Progenitor cell of endocrine pancreas (in vitro differentiated cells): ENCODE results near the gene THPO. TPM values are rescaled to one million over a fixed set of nuclear protein-coding genes. Genes with fewer than 3 reads are reported as not detected.

ENCODE experiments used
- DNase-seq: peaks from one replicate; pipeline ENCODE4 v3.0.0; 2021; ENCODE audit warnings: low spot score; ENCODE audit not compliant: unreplicated experiment
- H3K27ac Mint-ChIP-seq: 2 replicates; pipeline ENCODE4 v1.8.0; 2021; ENCODE audit warnings: mild to moderate bottlenecking, moderate library complexity, mixed read lengths
- H3K27me3 Mint-ChIP-seq: 2 replicates; pipeline ENCODE4 v1.8.0; 2021; ENCODE audit warnings: mixed read lengths
- H3K36me3 Mint-ChIP-seq: 2 replicates; pipeline ENCODE4 v1.8.0; 2022; ENCODE audit warnings: mixed read lengths; ENCODE audit not compliant: insufficient read depth
- H3K4me1 Mint-ChIP-seq: 2 replicates; pipeline ENCODE4 v1.8.0; 2021; ENCODE audit warnings: low read depth, mixed read lengths
- H3K4me3 Mint-ChIP-seq: 2 replicates; pipeline ENCODE4 v1.8.0; 2021; ENCODE audit warnings: low read depth, mild to moderate bottlenecking, moderate library complexity, mixed read lengths
- H3K9me3 Mint-ChIP-seq: 2 replicates; pipeline ENCODE4 v1.8.0; 2021; ENCODE audit warnings: low read depth, mixed read lengths
- total RNA-seq: library from RNA; stranded (reverse); gene quantifications from 2 replicates; pipeline ENCODE4 v1.2.1, GENCODE V29; 2021
- TF ChIP-seq, protein P1 (sequence below): fragments of 200-600 bp; sonication (generic); IDR thresholded peaks from one replicate; pipeline ENCODE4 v1.5.0; 2021; ENCODE audit warnings: antibody characterized with exemption, mild to moderate bottlenecking; ENCODE audit not compliant: unreplicated experiment

The THPO gene
- total RNA-seq, 1 donor from 2014 or later, result 7.1 TPM

DNA sequence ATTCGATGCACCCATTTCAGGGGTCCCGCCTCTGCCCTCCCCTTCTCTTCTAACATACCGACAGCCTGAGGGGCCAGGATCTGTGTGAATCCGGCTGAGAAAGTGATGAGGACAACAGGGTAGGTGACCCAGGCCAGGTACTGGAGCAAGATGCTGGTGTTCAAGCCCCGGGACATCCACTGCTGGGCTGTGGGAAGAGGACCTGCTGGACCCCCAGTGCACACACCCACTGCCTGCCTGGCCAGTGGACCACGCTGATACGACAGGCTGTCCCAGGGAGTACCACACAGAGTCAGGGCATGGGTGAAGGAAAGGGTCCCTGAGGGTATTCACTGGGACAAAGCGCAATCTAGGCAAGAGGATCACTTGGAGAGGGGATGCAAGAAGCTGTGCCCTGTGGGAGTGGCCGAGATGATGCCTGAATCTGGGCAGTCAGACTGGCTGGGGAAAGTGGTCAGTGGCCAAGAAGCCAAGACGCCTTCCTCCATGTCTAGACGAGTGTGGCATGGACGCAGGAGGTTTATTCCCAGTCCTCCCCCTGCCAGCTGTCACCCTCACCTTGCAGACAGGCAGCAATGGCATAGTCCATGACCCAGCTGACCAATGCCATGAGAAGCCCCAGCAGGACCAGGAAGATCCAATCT is 19.8 kb downstream of the THPO start:
- H3K4me3 Mint-ChIP-seq, result no peak overlapping the region
- H3K27ac Mint-ChIP-seq, result no peak overlapping the region
- TF ChIP-seq, protein P1, sequence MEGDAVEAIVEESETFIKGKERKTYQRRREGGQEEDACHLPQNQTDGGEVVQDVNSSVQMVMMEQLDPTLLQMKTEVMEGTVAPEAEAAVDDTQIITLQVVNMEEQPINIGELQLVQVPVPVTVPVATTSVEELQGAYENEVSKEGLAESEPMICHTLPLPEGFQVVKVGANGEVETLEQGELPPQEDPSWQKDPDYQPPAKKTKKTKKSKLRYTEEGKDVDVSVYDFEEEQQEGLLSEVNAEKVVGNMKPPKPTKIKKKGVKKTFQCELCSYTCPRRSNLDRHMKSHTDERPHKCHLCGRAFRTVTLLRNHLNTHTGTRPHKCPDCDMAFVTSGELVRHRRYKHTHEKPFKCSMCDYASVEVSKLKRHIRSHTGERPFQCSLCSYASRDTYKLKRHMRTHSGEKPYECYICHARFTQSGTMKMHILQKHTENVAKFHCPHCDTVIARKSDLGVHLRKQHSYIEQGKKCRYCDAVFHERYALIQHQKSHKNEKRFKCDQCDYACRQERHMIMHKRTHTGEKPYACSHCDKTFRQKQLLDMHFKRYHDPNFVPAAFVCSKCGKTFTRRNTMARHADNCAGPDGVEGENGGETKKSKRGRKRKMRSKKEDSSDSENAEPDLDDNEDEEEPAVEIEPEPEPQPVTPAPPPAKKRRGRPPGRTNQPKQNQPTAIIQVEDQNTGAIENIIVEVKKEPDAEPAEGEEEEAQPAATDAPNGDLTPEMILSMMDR, result no peak
- peaks cover 9% of the 10 kb centered on the region for H3K36me3 Mint-ChIP-seq
- H3K9me3 Mint-ChIP-seq, result no peaks in the 10 kb centered on the region
- DNase-seq, result no peak
- H3K4me1 Mint-ChIP-seq, result peaks cover 14% of the 10 kb centered on the region
- peaks cover 5% of the 10 kb centered on the region for H3K27me3 Mint-ChIP-seq

DNA sequence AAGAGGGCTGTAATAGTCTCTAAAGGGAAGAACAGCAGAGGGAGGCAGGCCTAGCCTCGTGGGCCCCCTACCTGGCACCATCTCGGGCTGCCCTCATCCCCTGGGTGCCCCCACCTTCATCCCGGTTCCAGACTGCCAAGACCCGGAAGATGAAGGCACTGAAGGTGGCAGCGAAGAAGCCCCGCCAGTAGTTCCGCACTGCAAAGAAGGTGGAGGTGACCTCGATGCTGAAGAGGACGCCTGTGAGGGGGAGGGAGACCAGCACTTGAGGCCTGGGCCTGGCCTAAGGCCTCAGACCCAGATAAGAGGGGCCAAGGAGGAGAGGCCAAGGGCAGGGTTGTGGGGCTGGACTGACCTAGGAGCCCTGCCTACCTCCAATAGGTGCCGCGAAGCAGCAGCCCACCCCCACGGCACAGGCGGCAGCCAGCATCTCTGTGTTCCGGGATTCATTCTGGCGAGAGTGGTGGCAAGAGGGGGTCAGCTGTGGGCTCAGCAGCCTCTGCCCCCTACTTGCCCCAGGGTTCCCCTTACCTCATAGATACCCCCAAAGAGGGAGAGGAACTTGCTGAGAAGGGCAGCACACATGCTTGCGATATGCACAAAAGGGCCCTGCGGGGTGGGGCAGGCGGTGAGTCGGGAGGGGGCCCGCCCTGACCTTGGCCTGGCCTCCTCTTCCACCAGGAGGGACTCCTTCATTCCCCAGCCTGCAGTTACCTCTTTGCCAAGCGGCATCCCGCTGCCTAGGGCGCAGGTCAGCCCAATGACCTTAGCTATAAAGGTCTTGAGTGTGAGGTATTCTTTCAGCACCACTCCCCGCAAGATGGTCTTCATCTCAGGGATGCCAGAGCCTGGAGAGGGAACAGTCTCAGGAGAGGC is 20.5 kb downstream of the THPO start:
- TF ChIP-seq, protein P1, result no peak
- Mint-ChIP-seq H3K27ac (no peak overlapping the region), H3K4me3 (no peak overlapping the region), H3K9me3 (no peaks in the 10 kb centered on the region), H3K4me1 (peaks cover 14% of the 10 kb centered on the region), H3K36me3 (peaks cover 9% of the 10 kb centered on the region), H3K27me3 (peaks cover 6% of the 10 kb centered on the region)
- DNase-seq, result no peak

DNA sequence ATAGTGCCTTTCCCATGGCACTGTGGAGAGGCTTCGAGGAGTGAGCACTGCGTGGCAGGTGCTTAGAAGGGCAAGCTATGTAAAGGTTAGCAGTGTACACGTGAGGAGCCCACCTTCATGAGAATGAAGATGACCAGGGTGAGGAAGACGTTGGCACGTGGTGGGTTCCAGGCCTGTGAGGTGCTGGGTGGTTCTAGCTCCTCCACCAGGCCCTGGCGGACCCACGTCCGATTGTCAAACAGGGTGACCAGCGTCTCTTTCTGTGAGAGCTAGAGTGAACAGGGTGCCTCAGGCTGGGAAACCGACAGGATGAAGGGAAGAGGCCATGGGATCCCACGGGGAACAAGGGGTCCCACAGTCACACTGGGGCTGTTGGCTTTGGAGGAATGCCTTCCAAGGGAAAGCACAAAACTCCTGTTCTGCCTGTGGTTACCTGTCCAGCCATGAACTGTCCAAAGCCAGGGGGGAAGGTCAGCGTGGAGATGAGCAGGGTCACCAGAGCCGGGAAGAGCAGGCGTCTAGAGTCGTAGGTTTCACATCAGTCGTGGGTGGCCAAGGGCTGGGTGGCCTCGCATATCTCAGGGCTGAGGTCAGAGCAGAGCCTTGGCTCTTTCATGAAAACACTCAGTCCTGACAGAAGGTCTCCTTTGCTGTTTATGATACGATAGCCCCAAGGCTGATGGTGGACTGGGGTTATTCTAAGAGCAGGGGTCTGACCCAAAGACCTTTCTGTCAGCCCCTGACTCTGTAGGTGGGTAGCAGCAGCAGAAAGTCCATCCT is 22.6 kb downstream of the THPO start:
- H3K27ac Mint-ChIP-seq, result no peak overlapping the region
- no peak overlapping the region for H3K4me3 Mint-ChIP-seq
- H3K9me3 Mint-ChIP-seq, result no peaks in the 10 kb centered on the region
- H3K27me3 Mint-ChIP-seq, result peaks cover 20% of the 10 kb centered on the region
- peaks cover 21% of the 10 kb centered on the region for H3K36me3 Mint-ChIP-seq
- TF ChIP-seq, protein P1, result no peak
- peaks cover 19% of the 10 kb centered on the region for H3K4me1 Mint-ChIP-seq
- DNase-seq, result no peak

DNA sequence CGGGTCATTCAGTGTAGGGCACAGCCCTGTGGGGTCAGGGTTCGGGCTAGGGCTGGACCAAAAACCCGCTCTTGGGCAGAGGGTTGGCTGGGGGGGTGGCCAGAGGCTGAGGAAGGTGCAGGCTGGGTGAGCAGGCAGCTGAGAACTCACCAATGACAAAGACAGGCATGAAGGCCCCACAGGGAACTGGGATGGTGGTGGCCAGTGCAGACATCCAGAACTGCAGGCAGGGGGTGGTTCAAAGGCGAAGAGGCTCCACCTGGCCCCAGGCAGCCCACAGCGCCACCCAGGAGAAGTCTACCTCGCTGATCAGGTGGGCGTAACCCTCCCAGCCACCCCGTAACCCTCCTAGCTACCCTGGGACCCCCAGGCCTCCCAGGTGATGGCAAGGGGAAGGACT is 23.3 kb downstream of the THPO start:
- Mint-ChIP-seq H3K27ac (no peak overlapping the region), H3K4me1 (peaks cover 17% of the 10 kb centered on the region), H3K4me3 (no peak overlapping the region), H3K9me3 (no peaks in the 10 kb centered on the region), H3K36me3 (peaks cover 21% of the 10 kb centered on the region), H3K27me3 (peaks cover 16% of the 10 kb centered on the region)
- TF ChIP-seq, protein P1, result no peak
- no peak for DNase-seq

DNA sequence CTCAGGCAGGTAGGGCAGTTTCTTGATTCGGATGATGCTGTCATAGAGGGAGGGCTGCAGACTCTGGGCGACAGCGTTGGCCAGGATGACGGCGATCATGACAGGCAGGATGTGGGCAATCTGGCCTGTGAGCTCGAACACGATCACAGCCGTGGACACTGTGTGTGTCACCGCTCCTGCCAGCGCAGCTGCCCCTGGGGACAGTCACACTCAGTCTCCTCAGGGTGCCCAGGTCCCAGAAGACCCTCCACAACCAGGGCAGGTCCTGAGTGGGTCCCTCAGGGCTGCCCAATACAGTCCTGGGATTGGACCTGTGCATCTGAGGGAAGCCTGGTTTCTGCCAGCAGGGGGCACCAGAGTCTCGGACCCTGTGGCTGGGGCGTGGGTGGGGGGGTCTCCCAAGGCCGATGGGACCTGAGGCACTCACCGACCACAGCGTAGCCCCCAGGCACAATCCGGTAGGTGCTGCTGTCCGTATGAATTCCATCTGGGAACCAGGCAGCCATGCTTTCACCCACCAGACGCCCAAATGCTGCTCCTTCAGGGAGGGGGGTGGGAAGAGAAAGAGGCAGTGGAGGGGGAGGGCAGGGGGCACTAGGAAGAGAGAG is 23.8 kb downstream of the THPO start:
- DNase-seq, result peak; percentile 55
- TF ChIP-seq, protein P1, result peak; percentile 60
- Mint-ChIP-seq H3K36me3 (peaks cover 21% of the 10 kb centered on the region), H3K4me3 (no peak overlapping the region), H3K27me3 (peaks cover 15% of the 10 kb centered on the region), H3K27ac (no peak overlapping the region), H3K9me3 (no peaks in the 10 kb centered on the region), H3K4me1 (peaks cover 20% of the 10 kb centered on the region)
